IPS-20b (cell line): ENCODE results near the gene AGAP1.

Source experiments
- H3K27ac ChIP-seq: one replicate; pipeline ENCODE4 v1.5.1; 2013; ENCODE audit warnings: low read length
- H3K27me3 ChIP-seq: 2 replicates; pipeline ENCODE4 v1.6.1; 2013; ENCODE audit warnings: mild to moderate bottlenecking, low read length, inconsistent platforms; ENCODE audit not compliant: insufficient read depth
- H3K36me3 ChIP-seq: 2 replicates; pipeline ENCODE4 v1.6.1; 2013; ENCODE audit warnings: low read depth, mild to moderate bottlenecking, inconsistent platforms, low read length, moderate library complexity; ENCODE audit not compliant: insufficient read depth
- H3K4me1 ChIP-seq: 2 replicates; pipeline ENCODE4 v1.6.1; 2013; ENCODE audit warnings: mild to moderate bottlenecking, control low read depth, inconsistent platforms, low read length, moderate library complexity; ENCODE audit not compliant: insufficient read depth
- H3K4me3 ChIP-seq: 2 replicates; pipeline ENCODE4 v1.5.1; 2013; ENCODE audit warnings: mild to moderate bottlenecking, low read length, inconsistent platforms
- H3K9ac ChIP-seq: 2 replicates; pipeline ENCODE4 v1.6.1; 2013; ENCODE audit warnings: low read depth, mild to moderate bottlenecking, inconsistent platforms, low read length, moderate library complexity
- H3K9me3 ChIP-seq: 2 replicates; pipeline ENCODE4 v1.6.1; 2013; ENCODE audit warnings: mild to moderate bottlenecking, low read depth, low read length, inconsistent platforms; ENCODE audit not compliant: insufficient read depth

The AGAP1 gene

DNA sequence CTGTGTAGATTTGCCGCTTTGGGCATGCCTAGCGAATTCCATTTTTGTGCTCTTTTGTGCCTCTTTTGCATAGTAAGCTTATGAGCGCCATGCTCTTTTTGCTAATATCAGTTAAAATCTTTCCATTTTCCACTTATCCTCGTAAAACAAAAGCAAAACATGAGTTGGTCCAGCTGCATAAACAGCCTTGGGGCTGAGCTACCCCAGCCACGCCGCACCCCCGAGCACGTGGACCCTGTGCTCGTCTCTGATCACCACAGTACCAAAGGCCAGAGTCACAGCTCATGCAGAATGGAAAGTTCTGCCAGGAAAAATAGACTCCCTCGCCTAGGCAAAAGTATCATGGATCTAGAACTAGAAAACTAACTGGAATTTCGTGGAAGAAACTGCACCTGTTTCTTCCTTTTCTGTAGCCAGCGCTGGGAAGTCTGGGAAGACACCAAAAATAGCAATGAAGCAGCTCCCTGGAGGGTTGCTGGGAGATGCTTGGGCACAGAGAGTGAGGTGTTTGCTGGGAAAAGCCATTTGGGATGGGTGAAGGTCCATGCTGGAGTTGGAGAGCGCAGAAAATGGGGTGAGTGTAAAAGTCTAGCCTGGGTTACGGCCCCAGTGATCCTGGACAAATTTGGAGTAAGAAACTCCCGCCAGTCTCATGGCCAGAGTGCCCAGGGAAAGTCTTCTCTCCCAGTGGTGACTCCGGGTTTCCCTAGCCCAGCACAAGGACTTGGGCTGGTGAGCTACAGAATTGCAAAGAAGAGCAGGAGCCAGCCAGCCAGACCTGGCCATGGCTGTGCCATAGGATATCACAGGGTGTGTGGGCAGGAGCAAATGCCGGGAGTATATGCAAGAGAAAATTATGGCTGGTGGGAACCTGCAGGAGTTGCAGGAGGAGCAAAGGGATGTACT, 456.0 kb downstream of the AGAP1 start:
- H3K27ac ChIP-seq = no peak overlapping the region
- no peaks in the 10 kb centered on the region for H3K9me3 ChIP-seq
- no peak overlapping the region for H3K9ac ChIP-seq
- peaks cover 20% of the 10 kb centered on the region for H3K4me1 ChIP-seq
- no peaks in the 10 kb centered on the region for H3K36me3 ChIP-seq
- H3K4me3 ChIP-seq = no peak overlapping the region
- no peaks in the 10 kb centered on the region for H3K27me3 ChIP-seq

DNA sequence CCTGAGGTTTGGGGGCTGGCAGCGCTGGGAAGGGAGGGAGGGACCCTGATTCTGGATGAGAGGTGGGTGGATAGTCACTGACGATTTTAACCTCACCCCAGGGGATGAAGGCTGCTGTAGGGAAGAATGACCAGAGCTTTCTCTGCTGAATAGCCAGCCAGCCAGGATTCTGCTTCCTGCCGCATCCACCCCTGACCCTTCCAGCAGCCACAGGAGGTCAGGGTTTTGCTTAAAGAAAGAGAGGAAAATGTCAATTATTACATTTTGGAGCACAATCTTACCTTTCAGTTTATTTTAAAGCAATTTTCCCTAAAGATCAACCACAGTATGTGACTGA, 456.6 kb downstream of the AGAP1 start:
- peaks cover 20% of the 10 kb centered on the region for H3K4me1 ChIP-seq
- H3K9ac ChIP-seq = no peak overlapping the region
- no peak overlapping the region for H3K27ac ChIP-seq
- no peaks in the 10 kb centered on the region for H3K9me3 ChIP-seq
- no peaks in the 10 kb centered on the region for H3K36me3 ChIP-seq
- no peaks in the 10 kb centered on the region for H3K27me3 ChIP-seq
- no peak overlapping the region for H3K4me3 ChIP-seq

DNA sequence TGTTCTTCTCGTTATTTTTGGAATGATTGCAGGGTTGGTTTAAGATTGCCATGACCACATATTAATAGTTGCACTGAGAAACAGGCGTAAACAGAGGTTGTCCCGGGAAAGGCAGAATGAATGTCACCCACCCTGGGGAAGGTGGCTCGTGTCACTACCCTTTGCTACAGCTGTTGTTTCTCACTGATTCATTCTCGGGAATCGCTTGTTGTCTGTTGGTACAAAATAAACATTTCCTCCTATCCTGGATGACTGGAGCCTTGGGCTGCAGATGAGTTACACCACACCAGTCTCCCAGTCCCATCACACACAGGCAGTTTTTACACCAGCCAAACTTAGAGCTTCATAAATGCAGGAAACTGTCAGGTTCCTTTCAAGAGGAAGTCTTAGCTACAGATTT, 457.6 kb downstream of the AGAP1 start:
- Histone ChIP-seq H3K9me3 (no peaks in the 10 kb centered on the region), H3K36me3 (no peaks in the 10 kb centered on the region), H3K9ac (0 out of 2 replicates have a peak overlapping the region, but pooled peaks have one; percentile 38), H3K27ac (no peak overlapping the region), H3K4me3 (no peak overlapping the region), H3K27me3 (no peaks in the 10 kb centered on the region), H3K4me1 (peaks cover 20% of the 10 kb centered on the region)

DNA sequence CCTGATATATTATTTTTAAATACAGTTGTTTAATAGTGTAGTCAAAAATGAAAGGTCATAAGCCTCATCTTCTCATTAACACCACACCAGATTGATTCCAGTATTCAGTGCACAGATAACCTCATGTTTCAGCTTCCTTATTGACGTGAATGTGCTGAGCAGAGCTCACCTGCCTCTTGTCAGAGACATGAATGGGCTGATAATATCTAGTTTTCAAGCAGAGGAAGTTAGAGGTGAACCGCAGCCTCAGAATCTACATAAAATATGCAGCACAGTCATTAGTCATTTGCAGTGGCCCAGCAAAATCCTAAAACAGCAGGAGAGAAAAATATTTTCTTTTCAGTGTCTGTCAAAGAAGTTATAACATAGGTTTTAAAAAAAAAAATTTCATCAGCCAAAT, 458.1 kb downstream of the AGAP1 start:
- no peaks in the 10 kb centered on the region for H3K27me3 ChIP-seq
- 0 out of 2 replicates have a peak overlapping the region, but pooled peaks have one; percentile 38 for H3K9ac ChIP-seq
- peaks cover 20% of the 10 kb centered on the region for H3K4me1 ChIP-seq
- H3K4me3 ChIP-seq = no peak overlapping the region
- H3K27ac ChIP-seq = no peak overlapping the region
- no peaks in the 10 kb centered on the region for H3K9me3 ChIP-seq
- H3K36me3 ChIP-seq = no peaks in the 10 kb centered on the region

DNA sequence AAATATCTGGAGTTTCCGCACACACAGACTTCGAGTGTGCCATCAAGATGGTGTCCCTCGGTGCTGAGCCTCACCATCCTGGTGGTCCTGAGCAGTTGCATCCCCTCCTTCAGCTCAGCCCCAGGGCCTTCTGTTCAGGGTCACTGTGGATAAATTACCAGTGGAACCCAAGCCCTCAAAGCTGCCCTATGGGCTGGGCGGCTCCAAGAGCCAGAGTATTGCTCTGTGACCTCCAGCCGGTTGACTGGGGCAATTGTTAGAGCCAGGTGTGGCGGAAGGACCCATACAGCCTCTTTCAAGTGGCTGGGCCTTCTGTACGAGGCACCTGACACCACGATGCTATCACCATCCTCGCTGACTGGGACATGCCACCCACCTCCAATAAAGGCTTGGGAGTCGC, 458.9 kb downstream of the AGAP1 start:
- H3K9me3 ChIP-seq = no peaks in the 10 kb centered on the region
- H3K4me3 ChIP-seq = no peak overlapping the region
- H3K4me1 ChIP-seq = peaks cover 20% of the 10 kb centered on the region
- no peak overlapping the region for H3K27ac ChIP-seq
- no peaks in the 10 kb centered on the region for H3K27me3 ChIP-seq
- no peaks in the 10 kb centered on the region for H3K36me3 ChIP-seq
- H3K9ac ChIP-seq = no peak overlapping the region

DNA sequence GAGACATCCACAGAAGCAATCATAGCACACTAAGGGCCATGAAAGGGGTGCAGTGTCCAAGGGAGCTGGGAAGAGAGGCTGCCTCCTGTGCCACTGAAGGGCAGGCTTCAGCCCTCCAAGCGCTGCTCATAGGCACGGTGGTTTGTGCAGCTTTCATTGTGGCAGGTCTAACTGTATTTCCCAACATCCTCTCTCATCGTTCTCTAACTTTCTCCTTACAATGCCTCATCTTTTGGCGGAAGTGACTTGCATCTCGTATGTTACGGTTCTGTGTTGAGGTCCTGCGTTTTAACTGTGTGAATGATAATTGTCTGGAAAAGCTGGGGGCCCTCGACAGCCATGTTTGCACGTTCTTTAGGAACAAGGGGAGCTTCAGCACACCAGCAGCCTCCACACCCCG, 460.4 kb downstream of the AGAP1 start:
- peaks cover 20% of the 10 kb centered on the region for H3K4me1 ChIP-seq
- H3K4me3 ChIP-seq = no peak overlapping the region
- no peaks in the 10 kb centered on the region for H3K27me3 ChIP-seq
- H3K36me3 ChIP-seq = no peaks in the 10 kb centered on the region
- H3K9me3 ChIP-seq = no peaks in the 10 kb centered on the region
- no peak overlapping the region for H3K9ac ChIP-seq
- H3K27ac ChIP-seq = no peak overlapping the region

DNA sequence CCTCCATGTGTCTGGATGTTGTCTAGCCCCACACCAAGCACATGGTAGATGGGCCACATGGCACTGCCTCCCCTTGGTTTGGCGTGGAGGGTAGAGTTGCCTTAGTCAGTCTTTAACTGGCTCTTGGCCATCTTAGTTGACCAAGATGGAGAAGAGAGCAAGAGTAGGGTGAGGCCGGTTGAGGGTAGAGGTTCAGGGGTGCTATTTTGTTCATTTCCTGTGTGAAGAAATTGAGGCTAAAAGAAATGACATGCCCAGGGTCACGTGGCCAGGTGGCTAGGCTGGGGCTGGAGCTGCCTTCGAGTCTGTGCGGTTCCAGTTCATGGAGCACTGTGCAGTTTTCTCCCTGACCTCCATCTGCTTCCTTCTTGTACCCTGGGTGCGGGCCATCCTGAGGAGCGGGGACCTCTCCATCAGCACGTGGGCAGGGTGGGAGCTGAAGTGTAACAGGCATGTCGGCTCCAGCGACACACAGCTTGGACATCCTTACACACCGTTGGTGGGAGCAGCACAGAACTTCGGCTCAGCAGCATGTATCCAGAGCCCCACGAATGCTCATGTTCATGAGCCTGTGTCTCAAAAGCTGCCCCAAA, 461.1 kb downstream of the AGAP1 start:
- Histone ChIP-seq H3K27ac (no peak overlapping the region), H3K4me1 (peaks cover 16% of the 10 kb centered on the region), H3K9me3 (no peaks in the 10 kb centered on the region), H3K4me3 (no peak overlapping the region), H3K36me3 (no peaks in the 10 kb centered on the region), H3K9ac (no peak overlapping the region), H3K27me3 (no peaks in the 10 kb centered on the region)

DNA sequence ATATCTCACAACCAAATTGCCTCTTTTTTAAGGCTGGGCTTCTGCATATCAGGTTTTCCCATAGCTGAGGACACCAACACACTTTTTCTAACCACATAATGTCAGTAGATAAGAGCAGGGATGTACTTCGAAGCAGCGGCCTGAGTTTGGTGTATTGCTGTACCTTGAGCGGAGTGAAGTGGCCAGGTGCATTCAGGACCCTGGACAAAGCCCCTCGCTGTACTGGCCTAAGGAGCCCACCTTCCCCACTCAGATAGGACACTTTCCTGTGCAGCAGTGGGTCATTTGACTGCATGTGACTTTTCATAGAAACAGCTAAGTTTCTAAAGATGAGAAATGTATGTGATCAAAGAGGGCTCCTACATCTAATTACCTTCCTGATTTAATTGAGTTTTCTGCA, 461.8 kb downstream of the AGAP1 start:
- Histone ChIP-seq H3K27ac (no peak overlapping the region), H3K4me3 (no peak overlapping the region), H3K4me1 (peaks cover 9% of the 10 kb centered on the region), H3K9ac (no peak overlapping the region), H3K27me3 (no peaks in the 10 kb centered on the region), H3K36me3 (no peaks in the 10 kb centered on the region), H3K9me3 (no peaks in the 10 kb centered on the region)

DNA sequence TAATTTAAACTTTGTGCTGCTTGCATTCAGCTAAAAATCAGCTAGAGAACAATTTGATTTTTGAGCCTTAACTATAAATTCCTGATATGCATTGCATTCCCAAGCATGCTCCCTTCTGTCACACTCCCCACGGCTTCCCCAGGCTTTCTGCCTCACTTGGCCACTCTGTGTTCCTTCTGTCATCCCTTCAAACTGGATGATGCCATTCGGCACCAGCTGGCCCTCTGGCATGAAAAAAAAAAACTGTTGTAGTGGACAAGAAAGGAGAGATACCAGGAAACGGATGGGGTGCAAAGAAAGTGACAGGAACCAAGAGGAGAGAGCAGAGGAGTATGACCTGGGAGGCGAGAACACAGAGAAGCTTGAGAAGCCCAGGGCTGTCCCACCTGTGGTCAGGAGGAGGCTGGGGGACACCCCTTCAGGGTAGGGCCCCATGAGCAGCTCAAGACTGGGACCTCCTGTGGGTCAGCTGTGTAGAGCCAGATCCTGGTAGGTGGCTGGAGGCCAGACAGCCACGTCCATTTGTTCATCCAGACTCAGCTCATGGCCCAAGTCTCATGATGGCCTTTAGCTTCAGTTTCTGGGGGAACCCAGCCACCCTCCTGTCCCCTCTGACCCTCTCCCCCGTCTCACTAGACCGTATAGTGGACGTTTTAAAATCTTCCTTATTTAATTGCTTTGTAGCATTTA, 462.6 kb downstream of the AGAP1 start:
- no peaks in the 10 kb centered on the region for H3K27me3 ChIP-seq
- H3K4me1 ChIP-seq = peaks cover 7% of the 10 kb centered on the region
- H3K36me3 ChIP-seq = no peaks in the 10 kb centered on the region
- H3K9me3 ChIP-seq = no peaks in the 10 kb centered on the region
- no peak overlapping the region for H3K9ac ChIP-seq
- H3K27ac ChIP-seq = no peak overlapping the region
- H3K4me3 ChIP-seq = no peak overlapping the region

DNA sequence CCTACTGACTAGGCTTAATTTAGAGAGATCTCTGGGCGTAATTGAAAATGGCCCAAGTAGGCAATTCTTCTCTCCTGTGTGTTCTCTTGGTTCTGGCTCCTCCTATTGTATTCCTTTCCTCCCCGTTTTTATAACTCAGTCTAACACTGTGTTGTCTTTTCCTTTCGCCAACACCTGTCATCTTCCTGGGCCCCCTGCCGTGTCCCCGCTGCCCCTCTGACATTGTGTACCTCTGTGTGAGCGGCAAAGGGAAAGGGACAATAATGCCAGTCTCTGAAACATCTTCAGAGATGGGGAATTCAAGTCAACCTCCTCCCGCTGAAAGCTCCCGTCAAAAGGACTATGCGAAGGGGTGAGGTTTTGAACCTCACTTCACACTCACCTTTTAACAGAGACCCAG, 463.4 kb downstream of the AGAP1 start:
- no peak overlapping the region for H3K4me3 ChIP-seq
- H3K4me1 ChIP-seq = no peaks in the 10 kb centered on the region
- H3K27me3 ChIP-seq = no peaks in the 10 kb centered on the region
- no peaks in the 10 kb centered on the region for H3K9me3 ChIP-seq
- H3K36me3 ChIP-seq = no peaks in the 10 kb centered on the region
- no peak overlapping the region for H3K9ac ChIP-seq
- H3K27ac ChIP-seq = no peak overlapping the region

DNA sequence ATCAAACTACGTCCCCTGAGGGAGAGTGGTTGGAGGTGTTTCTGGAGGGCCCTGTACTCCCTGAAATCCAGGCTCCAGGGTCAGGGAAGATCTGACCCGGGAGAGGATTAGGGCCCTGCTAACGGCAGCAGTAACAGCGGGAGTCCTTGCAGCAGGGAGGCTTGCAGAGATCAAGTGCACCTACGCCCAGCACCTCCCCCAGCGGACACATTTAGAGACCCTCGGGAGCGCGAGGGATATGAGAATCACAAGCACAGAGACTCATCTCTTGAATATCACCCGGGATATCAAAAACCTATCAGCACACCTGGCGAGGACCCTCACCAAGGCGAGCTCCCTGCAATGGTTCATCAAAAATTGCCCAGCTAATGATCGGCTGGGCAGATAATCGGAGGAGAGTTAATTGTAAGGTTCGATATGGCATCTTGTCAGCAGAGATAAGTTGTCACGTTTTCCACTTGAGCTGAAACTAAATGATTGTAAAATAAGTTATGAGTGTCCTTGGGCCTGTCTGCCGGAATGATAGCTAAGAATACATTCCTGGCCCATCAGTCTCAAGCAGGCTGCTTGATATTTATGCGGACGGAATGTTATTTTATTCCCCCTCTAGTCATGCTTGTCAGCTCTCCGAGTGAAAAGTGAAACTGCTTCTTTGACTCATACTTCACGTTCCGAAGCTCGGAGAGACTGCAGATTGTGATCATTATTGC, 464.5 kb downstream of the AGAP1 start:
- H3K27ac ChIP-seq = no peak overlapping the region
- no peak overlapping the region for H3K4me3 ChIP-seq
- H3K9ac ChIP-seq = no peak overlapping the region
- H3K4me1 ChIP-seq = no peaks in the 10 kb centered on the region
- H3K27me3 ChIP-seq = no peaks in the 10 kb centered on the region
- no peaks in the 10 kb centered on the region for H3K9me3 ChIP-seq
- no peaks in the 10 kb centered on the region for H3K36me3 ChIP-seq
